ENCODE results near the gene KLF18.

KLF18 gene

GRCh38 chr1:44101328-44101727, 40.1 kb downstream of the KLF18 start:
- no peak for DNase-seq (ENCODE audit: low read depth)
- no peak for TF ChIP-seq CTCF (IDR thresholded peaks at IDR 0.05; ENCODE audit: insufficient read depth, low read depth, low read length, missing control alignments)
- no peak overlapping the region for H3K4me3 ChIP-seq (ENCODE audit: low read length)

- TF ChIP-seq CTCF (IDR thresholded peaks at IDR 0.05; ENCODE audit: insufficient read depth, low read depth, low read length, missing control alignments): no peak
- DNase-seq (ENCODE audit: low read depth): no peak
- H3K4me3 ChIP-seq (ENCODE audit: low read length): no peak overlapping the region
Measured at GRCh38 chr1:44100183-44100868, 41.1 kb downstream of the KLF18 start.

GRCh38 chr1:44094047-44094446, 47.4 kb downstream of the KLF18 start:
- DNase-seq (ENCODE audit: low read depth): no peak
- TF ChIP-seq CTCF (IDR thresholded peaks at IDR 0.05; ENCODE audit: insufficient read depth, low read depth, low read length, missing control alignments): no peak
- H3K4me3 ChIP-seq (ENCODE audit: low read length): no peak overlapping the region

GRCh38 chr1:44090429-44091252, 50.8 kb downstream of the KLF18 start:
- no peak overlapping the region for H3K4me3 ChIP-seq (ENCODE audit: low read length)
- TF ChIP-seq CTCF (IDR thresholded peaks at IDR 0.05; ENCODE audit: insufficient read depth, low read depth, low read length, missing control alignments): no peak
- no peak for DNase-seq (ENCODE audit: low read depth)

- H3K4me3 ChIP-seq (ENCODE audit: low read length): no peak overlapping the region
- DNase-seq (ENCODE audit: low read depth): peak; percentile 60
- TF ChIP-seq CTCF (IDR thresholded peaks at IDR 0.05; ENCODE audit: insufficient read depth, low read depth, low read length, missing control alignments): no peak
Measured at GRCh38 chr1:44089371-44090048, 51.9 kb downstream of the KLF18 start.
